ENCODE results near the gene BMERB1. TPM values are rescaled to one million over a fixed set of nuclear protein-coding genes. Genes with fewer than 3 reads are reported as not detected.
A peak's percentile ranks its signal among the peaks of the same experiment; 100 is the strongest.

The BMERB1 gene
- total and polyA plus RNA-seq, 9 of the 15 experiments (the other 6 are each of a cell fraction or from before 2014, with no cell fraction given) = 0.29 to 2.9 (median 0.94) TPM

GRCh38 chr16:15575293-15576049 lies 141.1 kb downstream of the BMERB1 start (continued):
- TF ChIP-seq, protein P1, sequence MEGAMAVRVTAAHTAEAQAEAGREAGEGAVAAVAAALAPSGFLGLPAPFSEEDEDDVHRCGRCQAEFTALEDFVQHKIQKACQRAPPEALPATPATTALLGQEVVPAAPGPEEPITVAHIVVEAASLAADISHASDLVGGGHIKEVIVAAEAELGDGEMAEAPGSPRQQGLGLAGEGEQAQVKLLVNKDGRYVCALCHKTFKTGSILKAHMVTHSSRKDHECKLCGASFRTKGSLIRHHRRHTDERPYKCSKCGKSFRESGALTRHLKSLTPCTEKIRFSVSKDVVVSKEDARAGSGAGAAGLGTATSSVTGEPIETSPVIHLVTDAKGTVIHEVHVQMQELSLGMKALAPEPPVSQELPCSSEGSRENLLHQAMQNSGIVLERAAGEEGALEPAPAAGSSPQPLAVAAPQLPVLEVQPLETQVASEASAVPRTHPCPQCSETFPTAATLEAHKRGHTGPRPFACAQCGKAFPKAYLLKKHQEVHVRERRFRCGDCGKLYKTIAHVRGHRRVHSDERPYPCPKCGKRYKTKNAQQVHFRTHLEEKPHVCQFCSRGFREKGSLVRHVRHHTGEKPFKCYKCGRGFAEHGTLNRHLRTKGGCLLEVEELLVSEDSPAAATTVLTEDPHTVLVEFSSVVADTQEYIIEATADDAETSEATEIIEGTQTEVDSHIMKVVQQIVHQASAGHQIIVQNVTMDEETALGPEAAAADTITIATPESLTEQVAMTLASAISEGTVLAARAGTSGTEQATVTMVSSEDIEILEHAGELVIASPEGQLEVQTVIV (CRISPR knock-in tag; IDR thresholded peaks at IDR 0.05; ENCODE audit: borderline replicate concordance) = no peak
- TF ChIP-seq ZNF384 (IDR thresholded peaks at IDR 0.05; ENCODE audit: low read depth, low read length) (0 out of 2 replicates have a peak, but pooled peaks have one; percentile 32), MTA3 (IDR thresholded peaks at IDR 0.05; ENCODE audit: borderline replicate concordance) (0 out of 2 replicates have a peak, but pooled peaks have one; percentile 21), POLR2B (IDR thresholded peaks at IDR 0.05; ENCODE audit: low read depth, partially characterized antibody) (peak; percentile 59), SRF (CRISPR knock-in tag; IDR thresholded peaks at IDR 0.05) (no peak), CBFB (CRISPR knock-in tag; IDR thresholded peaks at IDR 0.05) (no peak), TOE1 (IDR thresholded peaks at IDR 0.05; ENCODE audit: borderline replicate concordance) (0 out of 2 replicates have a peak, but pooled peaks have one; percentile 41), TOE1 (CRISPR knock-in tag; IDR thresholded peaks at IDR 0.05; ENCODE audit: borderline replicate concordance, low read depth) (no peak), ZNF311 (CRISPR knock-in tag; IDR thresholded peaks at IDR 0.05) (no peak), ZNF644 (tag; IDR thresholded peaks at IDR 0.05; ENCODE audit: low read depth) (no peak), ZNF398 (CRISPR knock-in tag; IDR thresholded peaks at IDR 0.05) (no peak), SNIP1 (IDR thresholded peaks at IDR 0.05; ENCODE audit: low read depth) (no peak), ATF1 (CRISPR knock-in tag; IDR thresholded peaks at IDR 0.05) (no peak), ATF1 (tag; IDR thresholded peaks at IDR 0.05) (peak; percentile 12; the same call in 1 of the 2 replicates), LCOR (CRISPR knock-in tag; IDR thresholded peaks at IDR 0.05) (no peak), ZBED1 (IDR thresholded peaks at IDR 0.05) (0 out of 2 replicates have a peak, but pooled peaks have one; percentile 19), DLX4 (CRISPR knock-in tag; IDR thresholded peaks at IDR 0.05) (no peak), XRCC3 (IDR thresholded peaks at IDR 0.05) (no peak), BCL6 (CRISPR knock-in tag; IDR thresholded peaks at IDR 0.05) (no peak), ELF4 (CRISPR knock-in tag; IDR thresholded peaks at IDR 0.05) (no peak)
- TF ChIP-seq, protein P2, sequence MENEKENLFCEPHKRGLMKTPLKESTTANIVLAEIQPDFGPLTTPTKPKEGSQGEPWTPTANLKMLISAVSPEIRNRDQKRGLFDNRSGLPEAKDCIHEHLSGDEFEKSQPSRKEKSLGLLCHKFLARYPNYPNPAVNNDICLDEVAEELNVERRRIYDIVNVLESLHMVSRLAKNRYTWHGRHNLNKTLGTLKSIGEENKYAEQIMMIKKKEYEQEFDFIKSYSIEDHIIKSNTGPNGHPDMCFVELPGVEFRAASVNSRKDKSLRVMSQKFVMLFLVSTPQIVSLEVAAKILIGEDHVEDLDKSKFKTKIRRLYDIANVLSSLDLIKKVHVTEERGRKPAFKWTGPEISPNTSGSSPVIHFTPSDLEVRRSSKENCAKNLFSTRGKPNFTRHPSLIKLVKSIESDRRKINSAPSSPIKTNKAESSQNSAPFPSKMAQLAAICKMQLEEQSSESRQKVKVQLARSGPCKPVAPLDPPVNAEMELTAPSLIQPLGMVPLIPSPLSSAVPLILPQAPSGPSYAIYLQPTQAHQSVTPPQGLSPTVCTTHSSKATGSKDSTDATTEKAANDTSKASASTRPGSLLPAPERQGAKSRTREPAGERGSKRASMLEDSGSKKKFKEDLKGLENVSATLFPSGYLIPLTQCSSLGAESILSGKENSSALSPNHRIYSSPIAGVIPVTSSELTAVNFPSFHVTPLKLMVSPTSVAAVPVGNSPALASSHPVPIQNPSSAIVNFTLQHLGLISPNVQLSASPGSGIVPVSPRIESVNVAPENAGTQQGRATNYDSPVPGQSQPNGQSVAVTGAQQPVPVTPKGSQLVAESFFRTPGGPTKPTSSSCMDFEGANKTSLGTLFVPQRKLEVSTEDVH (IDR thresholded peaks at IDR 0.05; ENCODE audit: low read depth, partially characterized antibody) = no peak

All from K562 (cell line).